Measurements from ENCODE around the gene TMTC1.

GRCh38 chr12:29616664-29617406 is 166.9 kb downstream of the TMTC1 start:
- TF ChIP-seq ZNF565 (CRISPR knock-in tag; conservative IDR thresholded peaks at IDR 0.05; ENCODE audit: low read depth) (no peak), GLIS3 (CRISPR knock-in tag; IDR thresholded peaks at IDR 0.05) (no peak), RARB (CRISPR knock-in tag; IDR thresholded peaks at IDR 0.05) (no peak), ZC3H10 (CRISPR knock-in tag; IDR thresholded peaks at IDR 0.05) (no peak), ESRRG (CRISPR knock-in tag; IDR thresholded peaks at IDR 0.05) (no peak)
